ENCODE data around the gene MPST.

The MPST gene

DNA sequence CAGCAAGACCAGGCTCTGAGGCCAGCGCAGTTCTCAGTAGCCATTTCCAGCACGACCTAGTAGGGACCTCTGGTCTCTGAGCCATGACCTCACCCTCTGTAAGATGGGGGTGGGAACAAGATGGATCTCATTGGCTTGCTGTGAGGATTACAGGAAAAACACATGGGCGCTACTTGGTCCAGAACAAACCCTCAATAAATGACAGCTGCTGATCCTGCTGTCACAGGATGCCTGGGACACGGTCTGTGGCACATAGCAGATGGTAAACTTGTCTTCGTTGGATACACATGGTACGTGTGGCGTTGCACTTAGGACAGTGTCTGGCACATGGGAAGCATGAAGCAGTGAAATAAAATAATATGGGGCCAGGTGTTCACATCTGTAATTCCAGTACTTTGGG, 27.5 kb downstream of the MPST start:
- DNase-seq, result no peak

- no peak for DNase-seq
Observed at GRCh38 chr22:37048133-37048532, 28.6 kb downstream of the MPST start.

DNA sequence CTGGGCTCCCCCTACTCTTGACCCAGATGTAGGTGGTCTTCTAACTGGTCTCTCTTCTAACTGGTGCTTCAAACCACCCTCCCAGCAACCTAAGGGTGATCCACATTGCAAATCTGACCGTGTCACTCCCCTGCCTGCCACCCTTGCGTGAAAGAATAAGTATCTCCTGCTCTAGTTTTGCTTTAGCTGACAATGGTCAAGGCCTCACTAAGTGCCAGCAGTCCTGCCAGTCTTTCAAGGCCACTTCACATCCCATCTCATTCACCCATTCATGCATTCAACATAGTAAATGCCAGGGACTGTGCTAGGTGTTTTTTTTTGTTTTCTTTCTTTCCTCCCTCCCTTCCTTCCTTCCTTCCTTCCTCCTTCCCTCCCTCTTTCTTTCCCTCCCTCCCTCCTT, 29.7 kb downstream of the MPST start:
- DNase-seq, result no peak

DNA sequence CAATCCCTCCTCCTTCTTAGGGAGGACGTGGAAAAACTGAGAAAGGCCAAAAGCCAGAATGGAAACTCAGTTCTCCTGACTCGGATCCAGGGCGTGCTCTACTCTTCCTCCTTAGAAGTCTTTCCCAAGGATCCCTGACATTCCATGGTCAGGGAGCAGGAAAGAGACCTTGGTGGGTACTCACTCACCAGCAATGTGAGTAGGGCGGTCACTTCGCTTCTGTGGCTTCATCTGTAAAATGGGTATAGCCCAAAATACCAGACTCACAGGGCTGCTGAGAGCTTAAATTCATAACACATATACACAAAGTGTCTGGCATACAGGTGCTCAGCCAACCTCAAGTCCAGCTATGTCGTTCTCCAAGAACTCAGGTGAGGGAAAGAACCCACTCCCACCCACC, 31.4 kb downstream of the MPST start:
- no peak for DNase-seq

GRCh38 chr22:37051391-37052385, 32.1 kb downstream of the MPST start, which contains the start of gene KCTD17:
Gene KCTD17 (plus strand): TSS chr22:37051742. CDS start chr22:37051761, 19 bp downstream.
- peak; percentile 72 for DNase-seq

DNA sequence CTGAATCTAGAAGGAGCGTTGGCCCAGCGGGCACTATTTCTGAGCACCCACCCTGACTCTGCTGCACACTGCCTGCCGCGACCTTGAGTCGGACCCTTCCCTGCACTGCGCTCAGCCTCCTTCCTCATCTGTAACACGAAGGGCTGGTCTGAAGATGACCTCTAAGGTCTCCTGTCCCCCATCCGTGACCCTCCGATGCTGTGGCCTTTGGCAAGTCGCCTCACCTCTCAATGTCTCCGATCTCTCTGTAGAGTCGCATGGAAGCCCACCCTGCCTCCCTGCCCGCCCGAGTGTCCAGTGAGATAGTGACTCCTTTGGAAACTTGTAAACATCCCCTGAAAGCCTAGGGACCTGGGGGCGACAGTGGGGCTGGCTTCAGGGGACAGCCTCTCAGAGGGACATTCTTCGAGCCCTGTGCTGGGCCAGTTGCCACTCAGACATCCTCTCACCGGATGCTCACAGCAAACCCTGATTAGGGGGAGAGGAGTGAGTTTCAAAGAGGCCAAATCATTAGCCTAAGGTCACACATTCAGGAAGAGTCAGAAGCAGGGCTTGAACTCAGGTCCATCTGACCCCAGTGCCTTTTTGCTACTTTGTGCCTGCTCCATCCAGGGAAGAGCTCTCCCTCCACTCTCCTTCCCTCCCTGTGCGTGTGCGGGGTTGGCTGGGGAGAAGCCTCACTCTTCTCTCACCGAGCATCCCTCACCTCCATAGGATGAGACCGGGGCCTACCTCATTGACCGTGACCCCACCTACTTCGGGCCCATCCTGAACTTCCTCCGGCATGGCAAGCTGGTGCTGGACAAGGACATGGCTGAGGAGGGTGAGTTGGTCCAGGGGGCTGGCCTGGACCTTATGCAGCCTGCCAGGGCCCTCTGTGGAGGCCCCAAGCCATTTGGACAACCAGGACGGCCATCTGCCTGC, 33.1 kb downstream of the MPST start:
- no peak for DNase-seq

DNA sequence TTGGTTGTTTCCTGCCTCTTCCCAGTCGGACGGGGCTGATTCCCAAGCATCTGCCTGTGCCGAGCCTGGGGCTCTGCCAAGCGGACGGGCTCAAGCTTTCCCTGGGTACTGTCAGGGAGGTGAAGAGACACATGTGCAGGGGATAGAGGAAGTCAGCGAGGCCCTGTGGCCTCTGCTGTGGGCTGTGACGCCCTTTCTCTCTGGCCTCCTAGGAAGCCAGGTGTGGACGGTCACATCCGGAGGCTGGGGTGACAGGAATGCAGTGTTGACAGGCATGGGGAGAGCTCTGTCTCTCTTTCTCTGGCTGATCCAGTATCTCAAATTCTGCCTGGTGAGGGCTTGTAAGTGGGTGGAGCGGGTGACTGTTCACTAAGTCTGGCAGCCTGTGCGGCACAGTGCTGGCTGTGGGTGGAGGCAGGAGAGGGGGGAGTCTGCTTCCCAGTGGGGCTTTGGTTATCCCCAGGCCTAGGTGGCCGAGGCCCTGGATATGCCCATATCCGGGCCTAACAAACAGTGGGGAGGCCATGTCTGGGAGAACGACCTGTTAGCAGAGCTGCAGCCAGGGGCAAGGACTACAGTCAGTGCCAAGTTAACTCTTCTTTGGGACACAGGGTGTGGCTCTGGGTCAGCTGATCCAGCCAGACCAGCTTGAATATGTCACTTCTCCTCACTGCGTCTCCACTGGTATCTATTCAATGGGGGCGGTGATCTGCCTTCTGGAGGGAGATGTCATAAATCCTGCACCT, 33.9 kb downstream of the MPST start:
- no peak for DNase-seq

DNA sequence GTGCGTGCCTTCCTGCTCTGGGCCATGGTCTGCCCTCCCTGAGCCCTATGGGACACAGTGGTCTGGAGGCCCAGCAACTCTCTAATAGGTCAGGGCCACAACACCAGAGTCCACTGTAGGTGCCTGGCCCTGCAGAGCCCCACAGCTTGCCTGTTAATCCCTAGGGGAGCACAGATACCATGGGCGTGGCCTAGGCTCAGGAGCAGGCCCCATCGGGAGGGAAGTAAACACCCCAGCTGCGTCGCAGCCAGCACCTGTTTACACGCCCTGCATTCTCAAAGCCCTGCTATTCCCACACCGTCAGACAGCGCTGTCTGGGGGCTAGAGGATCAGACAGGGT, 34.5 kb downstream of the MPST start:
- DNase-seq, result no peak

GRCh38 chr22:37054600-37055365, 35.2 kb downstream of the MPST start:
- DNase-seq, result no peak

DNA sequence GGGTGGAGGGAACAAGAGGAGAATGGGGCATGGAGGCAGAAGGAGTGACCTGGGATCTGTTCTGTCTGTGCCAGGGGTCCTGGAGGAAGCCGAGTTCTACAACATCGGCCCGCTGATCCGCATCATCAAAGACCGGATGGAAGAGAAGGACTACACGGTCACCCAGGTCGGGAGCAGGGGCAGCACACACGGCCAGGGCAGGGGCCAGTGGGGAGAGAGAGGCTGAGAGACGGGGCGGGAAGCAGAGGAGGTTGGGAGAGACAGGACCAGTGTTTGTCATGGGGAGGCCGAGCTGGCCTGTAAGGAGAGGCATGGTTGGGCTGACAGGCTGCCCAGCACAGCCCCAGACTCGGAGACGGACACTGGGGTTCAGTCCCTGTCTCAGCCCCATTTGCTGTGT, 36.7 kb downstream of the MPST start:
- DNase-seq, result no peak

DNA sequence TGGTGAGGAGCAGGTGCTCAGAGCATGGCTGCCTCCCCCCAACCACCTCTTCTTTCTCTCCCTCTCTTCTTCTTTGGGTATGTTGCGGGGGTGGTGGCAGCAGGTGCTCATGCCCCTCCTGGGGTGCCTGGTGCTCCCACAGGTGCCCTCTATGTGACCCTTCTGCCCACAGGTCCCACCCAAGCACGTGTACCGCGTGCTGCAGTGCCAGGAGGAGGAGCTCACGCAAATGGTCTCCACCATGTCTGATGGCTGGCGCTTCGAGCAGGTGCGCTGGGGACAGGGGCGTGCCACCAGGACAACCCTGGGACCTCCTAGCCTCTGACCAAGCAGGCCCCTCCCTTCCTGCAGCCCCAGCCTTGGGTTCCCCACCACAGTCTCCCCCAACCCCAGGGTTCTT, 37.7 kb downstream of the MPST start:
- no peak for DNase-seq

DNA sequence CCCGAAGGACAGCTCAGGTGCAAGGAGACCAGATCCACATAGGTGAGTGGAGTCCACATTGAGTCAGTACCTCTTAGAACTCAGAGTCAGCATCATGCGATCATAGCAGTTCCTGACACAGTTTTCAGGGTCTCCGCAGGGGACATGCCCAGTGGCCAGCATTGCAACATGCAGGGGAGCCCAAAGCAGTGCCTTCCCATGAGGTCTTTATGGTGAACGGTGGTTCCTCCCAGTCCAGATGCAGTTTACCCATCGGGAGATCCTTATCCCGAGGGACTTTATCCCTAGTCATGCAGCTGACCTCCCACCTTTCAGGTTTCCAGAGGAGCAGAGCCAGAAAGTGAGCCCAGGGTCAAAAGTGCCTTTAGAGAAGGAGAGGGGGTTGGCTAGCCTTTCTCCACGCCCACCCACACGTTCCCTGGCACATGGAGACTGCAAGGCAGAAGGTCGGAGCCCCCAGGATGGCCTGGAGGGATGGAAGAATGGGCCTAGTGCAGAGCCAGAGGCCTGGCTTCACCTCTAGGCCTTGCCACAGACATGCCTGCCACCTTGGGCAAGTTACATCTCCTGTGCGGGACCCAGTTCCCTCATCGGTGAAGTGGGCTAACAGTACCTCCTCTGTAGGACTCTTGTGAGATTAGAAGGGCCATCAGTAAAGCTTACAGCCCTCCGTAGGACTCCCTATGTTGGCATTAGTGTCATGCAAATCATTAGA, 38.4 kb downstream of the MPST start:
- no peak for DNase-seq

GRCh38 chr22:37058917-37059701, 39.6 kb downstream of the MPST start:
- DNase-seq, result no peak

- peak; percentile 18 for DNase-seq
Observed at GRCh38 chr22:37059876-37060449, 40.4 kb downstream of the MPST start.

DNA sequence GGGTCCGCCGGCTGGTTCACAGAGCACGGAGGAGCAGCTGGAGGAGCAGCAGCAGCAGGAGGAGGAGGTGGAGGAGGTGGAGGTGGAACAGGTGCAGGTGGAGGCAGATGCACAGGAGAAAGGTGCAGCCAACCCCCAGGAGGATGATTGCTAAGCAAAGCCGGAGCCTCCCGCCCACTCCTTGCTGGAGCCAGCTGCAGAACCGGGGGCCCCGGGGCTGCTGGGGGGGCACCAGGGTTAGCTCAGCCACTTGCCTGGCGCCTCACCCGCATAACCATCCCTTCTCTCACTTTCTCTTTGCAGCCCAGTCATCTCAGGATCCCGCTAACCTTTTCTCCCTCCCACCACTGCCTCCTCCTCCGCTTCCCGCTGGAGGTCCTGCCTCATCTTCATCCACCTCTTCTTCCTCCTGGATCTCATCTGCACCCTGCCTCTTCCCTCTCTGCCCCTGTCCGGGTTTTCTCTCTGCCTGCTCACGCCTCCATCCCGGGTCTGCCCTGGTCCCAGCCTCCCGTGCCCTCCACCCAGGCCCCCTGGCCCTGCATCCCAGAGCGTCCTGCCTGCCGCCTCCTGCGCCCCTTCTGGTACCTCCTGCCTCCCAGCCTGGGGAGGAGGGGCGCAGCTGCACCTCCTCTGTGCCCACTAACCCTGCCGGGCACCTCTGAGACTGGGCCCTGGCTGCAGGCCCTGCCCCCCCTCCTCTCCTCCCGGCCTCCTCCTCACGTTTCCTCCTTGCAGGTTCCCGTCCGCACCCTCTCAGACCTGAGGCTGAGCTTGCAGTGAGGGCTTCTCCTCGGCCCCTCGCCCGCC, 41.5 kb downstream of the MPST start:
- DNase-seq, result no peak

DNA sequence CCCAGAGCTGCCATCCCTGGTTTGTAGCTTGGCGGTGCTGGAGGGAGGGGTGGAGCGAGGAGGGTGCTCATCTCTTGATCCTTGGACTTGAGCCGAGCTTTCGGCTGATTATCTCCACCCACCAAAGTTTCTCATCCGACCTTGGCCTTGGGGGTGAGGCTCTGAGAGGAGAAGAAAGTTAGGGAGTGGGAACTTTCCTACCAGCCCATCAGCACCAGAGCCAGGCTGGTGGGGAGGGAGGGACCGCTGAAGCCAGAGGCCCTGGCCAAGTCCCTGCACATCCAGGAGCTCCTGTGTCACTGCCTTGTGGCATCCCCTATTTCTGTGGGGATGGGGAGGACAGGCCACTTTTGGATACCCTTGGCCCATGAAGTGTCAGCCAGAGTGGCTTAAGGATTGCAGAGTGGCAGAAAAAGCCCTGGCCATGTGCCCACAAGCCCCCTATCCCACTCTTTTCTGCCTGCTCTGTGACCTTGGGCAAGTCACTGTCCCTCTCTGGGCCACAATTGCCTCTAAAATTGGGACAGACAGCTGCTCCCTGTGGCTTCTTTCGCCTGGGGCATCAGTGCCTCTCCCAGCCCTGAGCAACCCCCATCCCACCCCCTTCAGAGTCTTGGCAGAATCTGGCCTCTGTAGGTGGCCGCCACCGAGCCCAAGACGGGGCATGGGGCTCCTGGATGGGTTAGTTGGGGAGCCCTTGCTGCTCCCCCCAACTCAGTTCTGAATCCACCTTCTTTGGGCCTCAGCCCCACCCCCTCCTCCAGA, 42.3 kb downstream of the MPST start:
- DNase-seq, result no peak

- DNase-seq, result no peak
Observed at GRCh38 chr22:37062376-37062675, 42.8 kb downstream of the MPST start.

DNA sequence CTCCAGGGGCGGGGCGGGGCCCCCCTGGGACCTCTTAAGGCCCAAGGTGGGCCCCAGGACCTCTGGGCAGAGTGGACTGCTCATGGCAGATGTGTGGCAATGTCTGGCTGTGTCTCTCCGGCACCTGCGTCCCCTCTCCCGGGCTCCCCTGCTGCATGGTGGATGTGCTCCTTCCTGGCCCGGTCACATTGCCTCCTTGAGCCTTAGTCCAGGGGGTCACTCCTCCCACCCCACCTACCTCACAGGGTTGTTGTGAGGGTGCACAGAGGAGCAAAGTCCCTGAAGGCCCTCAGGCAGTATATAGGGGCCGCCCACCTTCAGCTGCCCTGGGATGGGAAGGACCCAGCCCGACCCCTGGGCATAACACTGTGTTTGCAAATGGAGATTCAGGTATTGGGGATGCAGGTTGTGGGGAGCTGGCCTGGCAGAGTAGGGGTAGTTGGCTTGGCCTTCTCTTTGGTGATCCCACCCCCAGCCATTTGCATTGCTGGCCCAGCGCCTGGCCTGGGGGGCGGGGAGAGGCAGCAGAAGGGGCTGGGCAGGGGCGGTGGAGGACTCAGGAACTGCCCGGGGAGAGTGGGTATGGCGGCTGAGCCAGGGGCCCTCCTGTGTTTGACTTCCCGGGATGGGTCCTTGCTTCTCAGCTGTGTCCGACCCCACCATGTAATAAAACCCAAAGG, 43.3 kb downstream of the MPST start:
- DNase-seq, result no peak

Data from activated CD4-positive, alpha-beta T cell treated with anti-CD3 and anti-CD28 coated beads, Interleukin-2, amount 50 U/mL, for 1 hour (primary cell).